HEK293 (cell line): Measurements from ENCODE around the gene STRN.

Experiments used
- CTCF ChIA-PET: fragments of 350-600 bp; formaldehyde crosslinking; extraction: SDS; loops from one replicate; lab custom pipeline; 2021; ENCODE audit warnings: antibody characterized with exemption; lab: Yijun Ruan, JAX
- POLR2A ChIA-PET: fragments of 300-600 bp; formaldehyde crosslinking; extraction: SDS; loops from one replicate; lab custom pipeline; 2020; ENCODE audit warnings: antibody characterized with exemption, inconsistent platforms; lab: Yijun Ruan, JAX
- H3K27ac ChIP-seq: fragments of 200-500 bp; sonication (Bioruptor generic); 2 replicates; pipeline ENCODE4 v1.5.1; 2014; ENCODE audit warnings: low read depth, low read length, control low read depth, inconsistent platforms; ENCODE audit errors: extremely low read depth
- H3K36me3 ChIP-seq, 2 experiments: fragments of 200-500 bp in 1 of 2; sonication (Bioruptor generic) in 1 of 2; 1 replicate in 1 of 2; 2 replicates in 1 of 2; pipeline ENCODE4 v1.5.1; 2014 to 2017; ENCODE audit warnings: inconsistent platforms in 2 of 2, low read length in 2 of 2; ENCODE audit not compliant: control insufficient read depth in 2 of 2, insufficient read depth in 1 of 2
- H3K4me1 ChIP-seq: fragments of 200-500 bp; sonication (Bioruptor generic); 2 replicates; pipeline ENCODE4 v1.5.1; 2014; ENCODE audit warnings: mild to moderate bottlenecking, low read length, inconsistent platforms; ENCODE audit not compliant: control insufficient read depth, insufficient read depth
- H3K4me3 ChIP-seq: 2 replicates; pipeline ENCODE4 v1.5.1; 2011; ENCODE audit warnings: low read depth, mild to moderate bottlenecking, control low read depth, low read length, moderate library complexity
- H3K9me3 ChIP-seq: fragments of 200-500 bp; sonication (Bioruptor generic); 2 replicates; pipeline ENCODE4 v1.5.1; 2014; ENCODE audit warnings: low read depth, low read length, inconsistent platforms; ENCODE audit not compliant: control insufficient read depth, insufficient read depth
- IKZF3 ChIP-seq: fragments of 450-650 bp; IDR thresholded peaks from 2 replicates; pipeline ENCODE4 v1.5.0; 2018; ENCODE audit warnings: missing biosample characterization, mild to moderate bottlenecking, missing genetic modification characterization, moderate library complexity
- PRDM1 ChIP-seq: fragments of 450-650 bp; formaldehyde crosslinking; IDR thresholded peaks from 2 replicates; pipeline ENCODE4; 2016; ENCODE audit warnings: missing biosample characterization, missing genetic modification characterization
- TRIM28 ChIP-seq: IDR thresholded peaks from 2 replicates; pipeline ENCODE4 v1.6.1; 2011; ENCODE audit warnings: low read length, control low read depth, borderline replicate concordance
- ZIC2 ChIP-seq: fragments of 450-650 bp; formaldehyde crosslinking; IDR thresholded peaks from 2 replicates; pipeline ENCODE4 v1.5.1; 2016; ENCODE audit warnings: missing biosample characterization, missing genetic modification characterization
- ZNF174 ChIP-seq: fragments of 450-650 bp; formaldehyde crosslinking; IDR thresholded peaks from 2 replicates; pipeline ENCODE4 v1.5.0; 2017; ENCODE audit warnings: missing biosample characterization, mild to moderate bottlenecking, missing genetic modification characterization
- ZNF175 ChIP-seq: fragments of 450-650 bp; formaldehyde crosslinking; IDR thresholded peaks from 2 replicates; pipeline ENCODE4 v1.5.1; 2016; ENCODE audit warnings: missing biosample characterization, missing genetic modification characterization
- ZNF2 ChIP-seq: fragments of 450-650 bp; formaldehyde crosslinking; IDR thresholded peaks from 2 replicates; pipeline ENCODE4 v1.5.1; 2016; ENCODE audit warnings: missing biosample characterization, missing genetic modification characterization
- ZNF223 ChIP-seq: fragments of 450-650 bp; formaldehyde crosslinking; IDR thresholded peaks from 2 replicates; pipeline ENCODE4 v1.5.1; 2016; ENCODE audit warnings: missing biosample characterization, missing genetic modification characterization
- ZNF248 ChIP-seq: fragments of 450-650 bp; formaldehyde crosslinking; IDR thresholded peaks from 2 replicates; pipeline ENCODE4 v1.5.1; 2017; ENCODE audit warnings: missing biosample characterization, missing genetic modification characterization
- ZNF37A ChIP-seq: fragments of 450-650 bp; IDR thresholded peaks from 2 replicates; pipeline ENCODE4 v1.5.1; 2018; ENCODE audit warnings: missing biosample characterization, missing genetic modification characterization
- ZNF423 ChIP-seq: fragments of 450-650 bp; formaldehyde crosslinking; IDR thresholded peaks from 2 replicates; pipeline ENCODE4 v1.5.1; 2016; ENCODE audit warnings: missing biosample characterization, missing genetic modification characterization
- ZNF48 ChIP-seq: fragments of 450-650 bp; formaldehyde crosslinking; IDR thresholded peaks from 2 replicates; pipeline ENCODE4 v1.5.1; 2016; ENCODE audit warnings: missing biosample characterization, missing genetic modification characterization
- ZNF510 ChIP-seq: fragments of 450-650 bp; formaldehyde crosslinking; IDR thresholded peaks from 2 replicates; pipeline ENCODE4 v1.5.1; 2018; ENCODE audit warnings: mild to moderate bottlenecking, missing genetic modification characterization, missing biosample characterization; ENCODE audit not compliant: insufficient replicate concordance
- ZNF549 ChIP-seq: fragments of 450-650 bp; IDR thresholded peaks from 2 replicates; pipeline ENCODE4 v1.5.1; 2018; ENCODE audit warnings: missing biosample characterization, missing genetic modification characterization, mild to moderate bottlenecking, inconsistent platforms, moderate library complexity
- ZNF585B ChIP-seq: fragments of 450-650 bp; formaldehyde crosslinking; IDR thresholded peaks from 2 replicates; pipeline ENCODE4 v1.5.1; 2016; ENCODE audit warnings: missing biosample characterization, missing genetic modification characterization
- ZNF623 ChIP-seq: fragments of 450-650 bp; formaldehyde crosslinking; IDR thresholded peaks from 2 replicates; pipeline ENCODE4 v1.5.1; 2016; ENCODE audit warnings: missing biosample characterization, missing genetic modification characterization
- ZNF792 ChIP-seq: fragments of 450-650 bp; formaldehyde crosslinking; IDR thresholded peaks from 2 replicates; pipeline ENCODE4 v1.5.1; 2016; ENCODE audit warnings: missing biosample characterization, missing genetic modification characterization
- TF ChIP-seq, protein P1 (sequence below): fragments of 450-650 bp; formaldehyde crosslinking; IDR thresholded peaks from 2 replicates; pipeline ENCODE4 v1.5.1; 2016; ENCODE audit warnings: missing biosample characterization, missing genetic modification characterization
- TF ChIP-seq, protein P2 (sequence below): fragments of 450-650 bp; formaldehyde crosslinking; IDR thresholded peaks from 2 replicates; pipeline ENCODE4 v1.5.1; 2016; ENCODE audit warnings: missing biosample characterization, missing genetic modification characterization
- TF ChIP-seq, protein P3 (sequence below): fragments of 450-650 bp; formaldehyde crosslinking; IDR thresholded peaks from 2 replicates; pipeline ENCODE4 v1.5.1; 2016; ENCODE audit warnings: missing biosample characterization, missing genetic modification characterization

The STRN gene

DNA sequence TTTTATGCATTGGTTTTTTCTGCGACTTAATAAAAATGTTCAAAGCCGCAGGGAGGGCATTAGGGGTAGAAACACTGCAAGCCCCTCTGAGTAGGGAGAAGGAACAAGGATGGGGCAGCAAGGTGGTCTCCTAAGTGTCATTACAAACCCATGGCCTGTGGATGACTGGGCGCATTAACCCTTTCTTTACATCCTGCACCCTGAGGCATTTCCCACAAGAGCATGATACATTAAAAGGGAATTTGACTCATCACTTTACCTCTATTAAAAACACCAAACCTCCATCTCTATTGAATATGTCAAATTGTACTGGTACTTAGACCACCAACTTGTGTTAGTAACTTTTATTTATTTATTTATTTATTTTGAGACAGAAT is 157.3 kb downstream of the STRN start:
- no peak overlapping the region for H3K27ac ChIP-seq
- ChIA-PET POLR2A (no interaction called here), CTCF (no interaction called here)
- no peak overlapping the region for H3K4me3 ChIP-seq
- no peaks in the 10 kb centered on the region for H3K4me1 ChIP-seq
- H3K36me3 ChIP-seq, result no peaks in the 10 kb centered on the region
- H3K9me3 ChIP-seq, result no peaks in the 10 kb centered on the region
- TF ChIP-seq ZNF585B (tag by site-specific recombination) (no peak), ZNF37A (no peak), PRDM1 (tag by site-specific recombination) (no peak), ZNF248 (tag by site-specific recombination) (no peak), ZNF48 (no peak), TRIM28 (no peak), ZNF792 (tag by site-specific recombination) (no peak)
- TF ChIP-seq, protein P1, sequence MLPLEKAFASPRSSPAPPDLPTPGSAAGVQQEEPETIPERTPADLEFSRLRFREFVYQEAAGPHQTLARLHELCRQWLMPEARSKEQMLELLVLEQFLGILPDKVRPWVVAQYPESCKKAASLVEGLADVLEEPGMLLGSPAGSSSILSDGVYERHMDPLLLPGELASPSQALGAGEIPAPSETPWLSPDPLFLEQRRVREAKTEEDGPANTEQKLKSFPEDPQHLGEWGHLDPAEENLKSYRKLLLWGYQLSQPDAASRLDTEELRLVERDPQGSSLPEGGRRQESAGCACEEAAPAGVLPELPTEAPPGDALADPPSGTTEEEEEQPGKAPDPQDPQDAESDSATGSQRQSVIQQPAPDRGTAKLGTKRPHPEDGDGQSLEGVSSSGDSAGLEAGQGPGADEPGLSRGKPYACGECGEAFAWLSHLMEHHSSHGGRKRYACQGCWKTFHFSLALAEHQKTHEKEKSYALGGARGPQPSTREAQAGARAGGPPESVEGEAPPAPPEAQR (tag by site-specific recombination), result no peak
- TF ChIP-seq, protein P2, sequence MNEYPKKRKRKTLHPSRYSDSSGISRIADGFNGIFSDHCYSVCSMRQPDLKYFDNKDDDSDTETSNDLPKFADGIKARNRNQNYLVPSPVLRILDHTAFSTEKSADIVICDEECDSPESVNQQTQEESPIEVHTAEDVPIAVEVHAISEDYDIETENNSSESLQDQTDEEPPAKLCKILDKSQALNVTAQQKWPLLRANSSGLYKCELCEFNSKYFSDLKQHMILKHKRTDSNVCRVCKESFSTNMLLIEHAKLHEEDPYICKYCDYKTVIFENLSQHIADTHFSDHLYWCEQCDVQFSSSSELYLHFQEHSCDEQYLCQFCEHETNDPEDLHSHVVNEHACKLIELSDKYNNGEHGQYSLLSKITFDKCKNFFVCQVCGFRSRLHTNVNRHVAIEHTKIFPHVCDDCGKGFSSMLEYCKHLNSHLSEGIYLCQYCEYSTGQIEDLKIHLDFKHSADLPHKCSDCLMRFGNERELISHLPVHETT (tag by site-specific recombination), result no peak
- TF ChIP-seq, all 188 proteins: peak for 0

DNA sequence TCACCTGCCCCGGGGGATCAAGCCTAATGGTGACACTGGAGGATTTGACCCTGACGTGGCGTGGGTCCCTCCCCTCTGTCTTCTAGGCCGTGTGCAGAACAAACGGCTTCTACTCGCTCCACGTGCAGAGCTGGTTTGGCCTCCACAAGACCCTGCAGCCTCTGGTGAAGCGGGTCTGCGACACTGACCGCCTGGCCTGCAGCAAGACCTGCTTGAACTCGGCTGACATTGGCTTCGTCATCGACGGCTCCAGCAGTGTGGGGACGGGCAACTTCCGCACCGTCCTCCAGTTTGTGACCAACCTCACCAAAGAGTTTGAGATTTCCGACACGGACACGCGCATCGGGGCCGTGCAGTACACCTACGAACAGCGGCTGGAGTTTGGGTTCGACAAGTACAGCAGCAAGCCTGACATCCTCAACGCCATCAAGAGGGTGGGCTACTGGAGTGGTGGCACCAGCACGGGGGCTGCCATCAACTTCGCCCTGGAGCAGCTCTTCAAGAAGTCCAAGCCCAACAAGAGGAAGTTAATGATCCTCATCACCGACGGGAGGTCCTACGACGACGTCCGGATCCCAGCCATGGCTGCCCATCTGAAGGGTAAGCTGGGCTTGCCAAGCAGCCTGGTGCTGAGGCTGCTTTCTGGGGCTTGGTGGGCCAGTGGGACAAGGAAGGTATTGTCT is 157.8 kb downstream of the STRN start:
- POLR2A ChIA-PET, result no interaction called here
- Histone ChIP-seq H3K4me1 (no peaks in the 10 kb centered on the region), H3K4me3 (no peak overlapping the region), H3K9me3 (no peaks in the 10 kb centered on the region), H3K27ac (no peak overlapping the region), H3K36me3 (no peaks in the 10 kb centered on the region)
- TF ChIP-seq ZNF2 (tag by site-specific recombination), result no peak
- no peak for TF ChIP-seq ZNF510 (tag by site-specific recombination)
- no peak for TF ChIP-seq ZIC2
- TF ChIP-seq ZNF223, result no peak
- TF ChIP-seq, protein P3, sequence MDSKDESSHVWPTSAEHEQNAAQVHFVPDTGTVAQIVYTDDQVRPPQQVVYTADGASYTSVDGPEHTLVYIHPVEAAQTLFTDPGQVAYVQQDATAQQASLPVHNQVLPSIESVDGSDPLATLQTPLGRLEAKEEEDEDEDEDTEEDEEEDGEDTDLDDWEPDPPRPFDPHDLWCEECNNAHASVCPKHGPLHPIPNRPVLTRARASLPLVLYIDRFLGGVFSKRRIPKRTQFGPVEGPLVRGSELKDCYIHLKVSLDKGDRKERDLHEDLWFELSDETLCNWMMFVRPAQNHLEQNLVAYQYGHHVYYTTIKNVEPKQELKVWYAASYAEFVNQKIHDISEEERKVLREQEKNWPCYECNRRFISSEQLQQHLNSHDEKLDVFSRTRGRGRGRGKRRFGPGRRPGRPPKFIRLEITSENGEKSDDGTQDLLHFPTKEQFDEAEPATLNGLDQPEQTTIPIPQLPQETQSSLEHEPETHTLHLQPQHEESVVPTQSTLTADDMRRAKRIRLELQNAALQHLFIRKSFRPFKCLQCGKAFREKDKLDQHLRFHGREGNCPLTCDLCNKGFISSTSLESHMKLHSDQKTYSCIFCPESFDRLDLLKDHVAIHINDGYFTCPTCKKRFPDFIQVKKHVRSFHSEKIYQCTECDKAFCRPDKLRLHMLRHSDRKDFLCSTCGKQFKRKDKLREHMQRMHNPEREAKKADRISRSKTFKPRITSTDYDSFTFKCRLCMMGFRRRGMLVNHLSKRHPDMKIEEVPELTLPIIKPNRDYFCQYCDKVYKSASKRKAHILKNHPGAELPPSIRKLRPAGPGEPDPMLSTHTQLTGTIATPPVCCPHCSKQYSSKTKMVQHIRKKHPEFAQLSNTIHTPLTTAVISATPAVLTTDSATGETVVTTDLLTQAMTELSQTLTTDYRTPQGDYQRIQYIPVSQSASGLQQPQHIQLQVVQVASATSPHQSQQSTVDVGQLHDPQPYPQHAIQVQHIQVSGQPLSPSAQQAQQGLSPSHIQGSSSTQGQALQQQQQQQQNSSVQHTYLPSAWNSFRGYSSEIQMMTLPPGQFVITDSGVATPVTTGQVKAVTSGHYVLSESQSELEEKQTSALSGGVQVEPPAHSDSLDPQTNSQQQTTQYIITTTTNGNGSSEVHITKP, result no peak
- no peak for TF ChIP-seq ZNF623 (tag by site-specific recombination)
- no peak for TF ChIP-seq ZNF175 (tag by site-specific recombination)
- TF ChIP-seq ZNF174 (tag by site-specific recombination), result no peak
- TF ChIP-seq IKZF3 (tag by site-specific recombination), result no peak
- no peak for TF ChIP-seq ZNF549 (tag by site-specific recombination)
- no peak for TF ChIP-seq ZNF423
- CTCF ChIA-PET, result interaction anchor here (0.6 kb wide), 1 partner anchor 103 kb away, joined by 3 read pairs; no protein-coding TSS in a partner anchor
